ENCODE results near the gene HOXB7. TPM values are rescaled to one million over a fixed set of nuclear protein-coding genes. Genes with fewer than 3 reads are reported as not detected.

The HOXB7 gene
- total RNA-seq, 2 donors from 2014 or later: 0.52 TPM; not detected in 1

DNA sequence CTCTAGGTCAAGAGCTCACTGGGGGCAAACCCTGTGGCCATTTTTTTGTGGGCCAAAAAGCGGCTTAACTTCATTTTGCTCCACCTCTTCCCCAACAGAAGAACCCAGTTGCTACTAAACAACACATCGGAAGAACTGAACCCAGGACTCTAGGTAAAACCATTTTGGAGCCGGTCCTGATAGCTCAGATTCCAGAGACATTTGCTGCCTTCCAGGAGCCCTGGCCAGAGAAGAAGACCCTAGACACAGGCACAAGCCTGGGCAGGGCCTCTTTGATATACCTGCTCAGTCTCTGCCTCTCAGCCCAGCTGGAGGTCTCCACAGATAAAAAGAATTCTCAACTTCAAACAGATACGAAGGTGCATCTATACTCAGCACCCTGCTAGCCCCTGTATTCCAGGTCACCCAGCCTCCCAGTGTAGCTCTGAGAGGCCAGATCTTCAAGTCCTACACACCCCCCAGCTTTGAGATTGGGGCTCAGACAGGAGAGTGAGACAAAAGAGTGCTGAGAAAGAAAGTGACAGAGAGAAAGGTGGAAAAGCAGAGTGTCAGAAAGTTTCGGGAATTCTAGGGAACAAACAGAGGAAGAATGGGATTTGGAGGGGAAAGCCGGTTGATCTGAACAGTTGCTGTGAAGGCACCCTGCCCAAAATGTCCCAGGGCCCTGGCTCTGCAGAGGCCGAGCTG, 21.9 kb upstream of the HOXB7 start:
- ATAC-seq (no peak), DNase-seq (no peak)
- Histone ChIP-seq H3K9me3 (no peaks in the 10 kb centered on the region), H3K4me3 (no peak overlapping the region), H3K27ac (no peak overlapping the region), H3K27me3 (peaks cover 0 to 87% of the 10 kb centered on the region in 2 donors), H3K36me3 (replicated peaks in 1 of 2; ENCODE audit: insufficient read depth in 1 of 2, low read depth in 2 of 2) (no peaks in the 10 kb centered on the region), H3K4me1 (peaks cover 11% of the 10 kb centered on the region)
- intact Hi-C loops (cut with DNase I): no loop called here
- no peak for TF ChIP-seq POLR2A (IDR thresholded peaks at IDR 0.05)
- TF ChIP-seq, protein P1, sequence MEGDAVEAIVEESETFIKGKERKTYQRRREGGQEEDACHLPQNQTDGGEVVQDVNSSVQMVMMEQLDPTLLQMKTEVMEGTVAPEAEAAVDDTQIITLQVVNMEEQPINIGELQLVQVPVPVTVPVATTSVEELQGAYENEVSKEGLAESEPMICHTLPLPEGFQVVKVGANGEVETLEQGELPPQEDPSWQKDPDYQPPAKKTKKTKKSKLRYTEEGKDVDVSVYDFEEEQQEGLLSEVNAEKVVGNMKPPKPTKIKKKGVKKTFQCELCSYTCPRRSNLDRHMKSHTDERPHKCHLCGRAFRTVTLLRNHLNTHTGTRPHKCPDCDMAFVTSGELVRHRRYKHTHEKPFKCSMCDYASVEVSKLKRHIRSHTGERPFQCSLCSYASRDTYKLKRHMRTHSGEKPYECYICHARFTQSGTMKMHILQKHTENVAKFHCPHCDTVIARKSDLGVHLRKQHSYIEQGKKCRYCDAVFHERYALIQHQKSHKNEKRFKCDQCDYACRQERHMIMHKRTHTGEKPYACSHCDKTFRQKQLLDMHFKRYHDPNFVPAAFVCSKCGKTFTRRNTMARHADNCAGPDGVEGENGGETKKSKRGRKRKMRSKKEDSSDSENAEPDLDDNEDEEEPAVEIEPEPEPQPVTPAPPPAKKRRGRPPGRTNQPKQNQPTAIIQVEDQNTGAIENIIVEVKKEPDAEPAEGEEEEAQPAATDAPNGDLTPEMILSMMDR (IDR thresholded peaks at IDR 0.05): no peak
- 15 to 28% methylated on average over 7 of the region's 7 CpGs for WGBS, 2 donors

DNA sequence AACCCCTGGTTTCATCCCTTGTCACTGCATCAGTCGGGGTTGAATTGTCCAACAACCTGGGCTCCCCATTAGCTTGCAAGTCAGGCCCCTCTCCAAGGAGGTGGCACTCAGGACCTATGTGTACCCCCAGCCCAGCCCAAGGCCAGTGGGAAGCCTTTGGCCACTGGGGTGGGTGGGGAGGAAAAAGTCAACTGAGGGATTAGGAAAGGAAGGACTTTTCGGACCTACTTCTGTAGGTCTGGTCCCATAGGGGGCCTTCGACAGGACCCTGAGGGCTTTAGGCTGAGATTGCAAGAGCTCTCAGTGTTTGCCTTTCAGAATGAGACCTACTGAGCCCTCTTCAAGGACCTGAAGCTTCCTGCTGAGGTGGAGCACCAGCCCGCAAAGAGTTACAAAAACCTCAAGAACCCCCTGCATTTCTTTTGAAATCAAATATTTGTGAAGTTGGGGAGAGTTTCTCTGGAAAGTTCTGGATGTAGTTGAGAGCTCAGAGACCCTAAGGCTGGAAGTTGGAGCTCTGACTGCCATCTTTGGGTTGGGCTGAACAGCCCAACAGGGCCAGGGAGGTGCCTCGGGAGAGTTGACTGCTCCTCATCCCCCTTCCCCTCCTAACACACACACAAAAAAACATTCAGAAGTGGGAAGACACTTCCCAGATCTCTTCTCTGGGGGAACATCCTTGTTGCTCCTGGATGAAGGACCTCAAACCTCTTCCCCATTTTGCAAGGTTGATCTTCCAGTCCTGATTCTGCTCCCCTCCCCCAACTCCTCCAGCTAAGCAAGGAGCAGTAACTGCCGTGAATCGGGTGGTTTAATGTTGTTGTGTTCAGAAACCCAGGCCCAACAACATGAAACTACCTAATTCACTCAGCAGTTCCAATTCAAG, 21.1 kb upstream of the HOXB7 start:
- Histone ChIP-seq H3K27me3 (peaks cover 0 to 85% of the 10 kb centered on the region in 2 donors), H3K4me1 (peaks cover 11% of the 10 kb centered on the region), H3K36me3 (replicated peaks in 1 of 2; ENCODE audit: insufficient read depth in 1 of 2, low read depth in 2 of 2) (no peaks in the 10 kb centered on the region), H3K4me3 (no peak overlapping the region), H3K27ac (no peak overlapping the region), H3K9me3 (no peaks in the 10 kb centered on the region)
- WGBS, 2 donors: 15 to 22% methylated on average over 7 of the region's 7 CpGs
- ATAC-seq (no peak), DNase-seq (no peak)
- intact Hi-C loops (cut with DNase I): no loop called here
- TF ChIP-seq POLR2A (IDR thresholded peaks at IDR 0.05): no peak
- TF ChIP-seq, protein P1 (IDR thresholded peaks at IDR 0.05): no peak

DNA sequence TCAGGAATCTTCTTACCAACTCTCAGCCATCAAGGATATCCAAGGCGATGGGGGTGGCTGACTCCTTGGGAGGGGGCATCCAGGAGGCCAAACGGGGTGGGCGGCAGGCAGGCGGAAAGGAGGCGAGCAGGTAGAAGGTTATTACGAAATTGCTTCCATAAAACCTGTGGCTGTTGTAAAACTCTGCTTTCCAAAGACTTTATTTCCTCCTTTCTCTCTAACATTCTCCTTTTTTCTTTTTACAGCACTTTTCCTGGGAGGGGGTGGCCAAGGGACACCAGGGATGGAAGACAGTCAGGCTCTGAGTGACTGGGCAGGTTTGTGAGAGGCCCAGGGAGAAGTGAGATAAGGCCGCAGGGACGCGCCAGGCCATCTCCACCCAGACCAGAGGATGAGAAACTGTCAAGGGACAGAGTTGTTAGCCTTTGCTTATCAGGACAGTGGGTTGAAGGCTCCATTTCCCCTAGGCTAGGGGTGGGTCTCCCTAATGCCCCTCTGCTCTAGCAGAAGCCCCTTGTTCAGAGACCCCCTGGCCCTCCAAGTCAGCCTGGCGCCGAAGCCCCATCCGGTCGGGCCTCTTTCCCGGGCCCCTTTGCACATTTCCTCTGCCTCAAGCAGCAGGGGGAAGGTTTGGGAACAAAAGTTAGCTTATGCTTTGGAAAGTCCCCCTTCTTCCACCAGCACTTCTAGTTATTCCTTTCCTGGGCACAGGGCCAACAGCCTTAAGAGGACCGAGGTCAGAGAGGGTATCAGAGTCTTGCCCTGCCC, 20.3 kb upstream of the HOXB7 start:
- intact Hi-C loops (cut with DNase I): no loop called here
- TF ChIP-seq, protein P1 (IDR thresholded peaks at IDR 0.05): no peak
- no peak for TF ChIP-seq POLR2A (IDR thresholded peaks at IDR 0.05)
- 16% methylated on average over 13 to 15 of the region's 15 CpGs for WGBS, 2 donors
- no peak overlapping the region for H3K27ac ChIP-seq
- ATAC-seq (no peak), DNase-seq (no peak)
- peaks cover 8% of the 10 kb centered on the region for H3K4me1 ChIP-seq
- H3K4me3 ChIP-seq: no peak overlapping the region
- H3K9me3 ChIP-seq: no peaks in the 10 kb centered on the region
- peaks cover 0 to 84% of the 10 kb centered on the region in 2 donors for H3K27me3 ChIP-seq
- H3K36me3 ChIP-seq (replicated peaks in 1 of 2; ENCODE audit: insufficient read depth in 1 of 2, low read depth in 2 of 2): no peaks in the 10 kb centered on the region

DNA sequence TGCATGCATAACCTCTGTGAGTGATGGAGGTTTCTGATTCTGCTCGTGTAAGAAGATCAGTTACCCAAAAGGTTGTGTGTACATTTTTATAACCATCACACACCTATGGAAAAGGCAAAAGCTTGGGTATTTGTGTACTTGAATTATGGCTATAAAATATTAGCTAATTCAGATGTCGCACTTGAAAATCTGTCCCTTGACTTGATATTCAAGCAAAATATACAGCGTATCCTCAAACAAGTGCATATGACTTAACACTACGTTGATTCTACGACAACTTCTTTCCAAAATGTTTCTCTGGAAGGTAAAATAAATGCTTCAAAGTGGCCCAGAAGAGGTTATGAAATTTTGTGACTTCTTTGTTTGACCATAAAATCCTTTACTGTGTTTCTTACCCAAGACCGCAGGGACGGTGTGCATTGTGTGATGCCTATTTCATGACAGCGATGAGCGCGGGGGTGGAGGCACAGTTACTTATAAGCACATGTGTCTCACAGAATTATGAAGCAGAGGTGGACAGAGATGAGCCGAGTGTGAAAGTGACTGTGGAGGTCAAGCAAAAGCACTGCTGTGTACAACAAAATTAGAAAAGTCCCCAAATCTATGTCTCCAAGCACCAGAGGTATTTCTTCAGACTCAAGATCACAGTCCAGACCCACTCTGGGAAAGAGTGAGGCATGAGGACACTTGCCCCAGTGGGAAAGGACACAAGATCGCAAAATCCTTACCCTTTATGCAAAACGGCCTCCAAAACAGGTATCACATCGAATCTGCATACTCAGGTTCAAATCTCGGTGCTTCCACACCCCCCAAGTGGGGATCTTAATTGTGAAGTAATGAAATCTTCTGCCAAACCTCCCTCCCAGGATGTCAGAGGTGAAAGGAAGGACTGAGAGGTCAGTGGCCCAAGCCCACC, 19.4 kb upstream of the HOXB7 start:
- no peak overlapping the region for H3K4me3 ChIP-seq
- intact Hi-C loops (cut with DNase I): no loop called here
- ATAC-seq: no peak
- H3K27ac ChIP-seq: no peak overlapping the region
- no peak for DNase-seq
- 16 to 23% methylated on average over 15 of the region's 15 CpGs for WGBS, 2 donors
- peaks cover 0 to 84% of the 10 kb centered on the region in 2 donors for H3K27me3 ChIP-seq
- no peaks in the 10 kb centered on the region for H3K36me3 ChIP-seq (replicated peaks in 1 of 2; ENCODE audit: insufficient read depth in 1 of 2, low read depth in 2 of 2)
- no peak for TF ChIP-seq POLR2A (IDR thresholded peaks at IDR 0.05)
- TF ChIP-seq, protein P1 (IDR thresholded peaks at IDR 0.05): no peak
- H3K9me3 ChIP-seq: no peaks in the 10 kb centered on the region
- H3K4me1 ChIP-seq: peaks cover 16% of the 10 kb centered on the region
